Measurements from ENCODE around the gene NOP16. TPM values are rescaled to one million over a fixed set of nuclear protein-coding genes. Genes with fewer than 3 reads are reported as not detected.

Gene NOP16
- total and polyA plus RNA-seq, 8 donors = 4.3 to 55.8 (median 30.9) TPM; not detected in 1

- 92 to 96% (median 92%) methylated on average over 3 to 4 of the region's 4 CpGs for WGBS, 5 donors
- intact Hi-C loops (cut with DNase I; ENCODE audit: low total_unique reads) = no loop called here
- H3K36me3 ChIP-seq = peaks cover 55 to 99% (median 98%) of the 10 kb centered on the region in 4 donors
Measured at GRCh38 chr5:176353533-176353932, 34.9 kb downstream of the NOP16 start.

GRCh38 chr5:176352116-176352878 is 36.1 kb downstream of the NOP16 start:
- H3K36me3 ChIP-seq = peaks cover 64 to 100% (median 99%) of the 10 kb centered on the region in 4 donors
- intact Hi-C loops (cut with DNase I; ENCODE audit: low total_unique reads) = no loop called here
- no peaks in the 10 kb centered on the region for H3K9me3 ChIP-seq
- TF ChIP-seq EP300 (IDR thresholded peaks at IDR 0.05) (no peak), CTCF (IDR thresholded peaks at IDR 0.05) (no peak), POLR2AphosphoS5 (IDR thresholded peaks at IDR 0.05) (no peak), POLR2A (IDR thresholded peaks at IDR 0.05) (no peak)
- H3K4me1 ChIP-seq = peaks cover 0 to 13% (median 0%) of the 10 kb centered on the region in 4 donors
- no peak overlapping the region for H3K4me3 ChIP-seq
- H3K27ac ChIP-seq = no peak overlapping the region
- no peaks in the 10 kb centered on the region for H3K27me3 ChIP-seq
- WGBS, 5 donors = 91 to 97% (median 94%) methylated on average over 5 of the region's 5 CpGs
- no peak for DNase-seq

More at GRCh38 chr5:176353533-176353932, 34.9 kb downstream of the NOP16 start:
- no peak for DNase-seq
- H3K4me1 ChIP-seq = peaks cover 0 to 24% (median 4%) of the 10 kb centered on the region in 4 donors
- no peaks in the 10 kb centered on the region for H3K9me3 ChIP-seq
- no peaks in the 10 kb centered on the region for H3K27me3 ChIP-seq
- H3K4me3 ChIP-seq = no peak overlapping the region
- H3K27ac ChIP-seq = no peak overlapping the region
- no peak for TF ChIP-seq POLR2AphosphoS5 (IDR thresholded peaks at IDR 0.05)

GRCh38 chr5:176350416-176350815 is 38.0 kb downstream of the NOP16 start:
- Histone ChIP-seq H3K36me3 (peaks cover 81 to 100% (median 100%) of the 10 kb centered on the region in 4 donors), H3K27ac (no peak overlapping the region), H3K4me1 (peaks cover 0 to 9% (median 0%) of the 10 kb centered on the region in 4 donors), H3K27me3 (no peaks in the 10 kb centered on the region), H3K9me3 (no peaks in the 10 kb centered on the region), H3K4me3 (no peak overlapping the region)
- no peak for DNase-seq
- TF ChIP-seq CTCF (IDR thresholded peaks at IDR 0.05) (no peak), POLR2AphosphoS5 (IDR thresholded peaks at IDR 0.05) (no peak), POLR2A (IDR thresholded peaks at IDR 0.05) (no peak), EP300 (IDR thresholded peaks at IDR 0.05) (no peak)
- 93 to 98% (median 95%) methylated on average over 8 of the region's 8 CpGs for WGBS, 5 donors
- intact Hi-C loops (cut with DNase I; ENCODE audit: low total_unique reads) = no loop called here

- peaks cover 34 to 93% (median 88%) of the 10 kb centered on the region in 4 donors for H3K36me3 ChIP-seq
- no peak overlapping the region for H3K27ac ChIP-seq
- DNase-seq = no peak
- no peak overlapping the region for H3K4me3 ChIP-seq
- no peaks in the 10 kb centered on the region for H3K27me3 ChIP-seq
- WGBS, 5 donors = 60 to 77% (median 69%) methylated on average over 2 of the region's 2 CpGs
- TF ChIP-seq POLR2AphosphoS5 (IDR thresholded peaks at IDR 0.05) = no peak
- H3K9me3 ChIP-seq = no peaks in the 10 kb centered on the region
- no peaks in the 10 kb centered on the region for H3K4me1 ChIP-seq
- intact Hi-C loops (cut with DNase I; ENCODE audit: low total_unique reads) = no loop called here
Measured at GRCh38 chr5:176342766-176343458, 45.5 kb downstream of the NOP16 start.

- TF ChIP-seq EP300 (IDR thresholded peaks at IDR 0.05) (no peak), POLR2A (IDR thresholded peaks at IDR 0.05) (no peak), POLR2AphosphoS5 (IDR thresholded peaks at IDR 0.05) (no peak), CTCF (IDR thresholded peaks at IDR 0.05) (no peak)
Measured at GRCh38 chr5:176342158-176342483, 46.3 kb downstream of the NOP16 start.

More at GRCh38 chr5:176342158-176342483, 46.3 kb downstream of the NOP16 start:
- Histone ChIP-seq H3K27me3 (no peaks in the 10 kb centered on the region), H3K36me3 (peaks cover 34 to 93% (median 88%) of the 10 kb centered on the region in 4 donors), H3K4me1 (no peaks in the 10 kb centered on the region), H3K4me3 (no peak overlapping the region), H3K27ac (no peak overlapping the region), H3K9me3 (no peaks in the 10 kb centered on the region)
- WGBS, 5 donors = 88 to 98% (median 96%) methylated on average over 1 of the region's 1 CpG
- intact Hi-C loops (cut with DNase I; ENCODE audit: low total_unique reads) = no loop called here
- no peak for DNase-seq
